Endothelial cell (in vitro differentiated cells): ENCODE results near the gene ZNF91. TPM values are rescaled to one million over a fixed set of nuclear protein-coding genes. Genes with fewer than 3 reads are reported as not detected.
"Not testable (repeated sequence)": the region's sequence is repeated elsewhere in the genome, so short reads cannot be mapped to it uniquely, and the experiment has no call there.

Experiments
- DNase-seq: peaks from one replicate; pipeline ENCODE4 v3.0.0; 2021; ENCODE audit warnings: low spot score
- H3K27ac Mint-ChIP-seq: one replicate; pipeline ENCODE4 v1.8.0; 2021; ENCODE audit warnings: mixed read lengths, inconsistent platforms; ENCODE audit not compliant: unreplicated experiment
- H3K27me3 Mint-ChIP-seq: one replicate; pipeline ENCODE4 v1.8.0; 2021; ENCODE audit warnings: mild to moderate bottlenecking, moderate library complexity, mixed read lengths, inconsistent platforms; ENCODE audit not compliant: unreplicated experiment
- H3K36me3 Mint-ChIP-seq: one replicate; pipeline ENCODE4 v1.8.0; 2021; ENCODE audit warnings: mild to moderate bottlenecking, low read depth, mixed read lengths, inconsistent platforms; ENCODE audit not compliant: unreplicated experiment
- H3K4me1 Mint-ChIP-seq: one replicate; pipeline ENCODE4 v1.8.0; 2021; ENCODE audit warnings: mild to moderate bottlenecking, mixed read lengths, inconsistent platforms; ENCODE audit not compliant: unreplicated experiment
- H3K4me3 Mint-ChIP-seq: one replicate; pipeline ENCODE4 v1.8.0; 2021; ENCODE audit warnings: mild to moderate bottlenecking, mixed read lengths, inconsistent platforms; ENCODE audit not compliant: unreplicated experiment
- H3K9me3 Mint-ChIP-seq: one replicate; pipeline ENCODE4 v1.8.0; 2021; ENCODE audit warnings: mixed read lengths, inconsistent platforms; ENCODE audit not compliant: unreplicated experiment
- total RNA-seq: library from RNA; stranded (reverse); fragmentation: NEBNext Ultra II Directional; extraction: Animal tissue kit (Norgen Biotek cat#: 25700); gene quantifications from one replicate; pipeline ENCODE4 v1.2.1, GENCODE V29; 2021; ENCODE audit not compliant: unreplicated experiment
- TF ChIP-seq, protein P1 (sequence below): fragments of 200-600 bp; sonication (generic); IDR thresholded peaks from one replicate; pipeline ENCODE4 v1.5.0; 2021; ENCODE audit warnings: antibody characterized with exemption; ENCODE audit not compliant: unreplicated experiment

The ZNF91 gene
- total RNA-seq, 1 donor from 2014 or later: 51.4 TPM

GRCh38 chr19:23381114-23381513, 14.2 kb downstream of the ZNF91 start:
- DNase-seq: no peak
- Mint-ChIP-seq H3K36me3 (peaks cover 45% of the 10 kb centered on the region), H3K4me3 (no peak overlapping the region), H3K27ac (no peak overlapping the region), H3K9me3 (no peaks in the 10 kb centered on the region), H3K4me1 (no peaks in the 10 kb centered on the region), H3K27me3 (no peaks in the 10 kb centered on the region)
- TF ChIP-seq, protein P1, sequence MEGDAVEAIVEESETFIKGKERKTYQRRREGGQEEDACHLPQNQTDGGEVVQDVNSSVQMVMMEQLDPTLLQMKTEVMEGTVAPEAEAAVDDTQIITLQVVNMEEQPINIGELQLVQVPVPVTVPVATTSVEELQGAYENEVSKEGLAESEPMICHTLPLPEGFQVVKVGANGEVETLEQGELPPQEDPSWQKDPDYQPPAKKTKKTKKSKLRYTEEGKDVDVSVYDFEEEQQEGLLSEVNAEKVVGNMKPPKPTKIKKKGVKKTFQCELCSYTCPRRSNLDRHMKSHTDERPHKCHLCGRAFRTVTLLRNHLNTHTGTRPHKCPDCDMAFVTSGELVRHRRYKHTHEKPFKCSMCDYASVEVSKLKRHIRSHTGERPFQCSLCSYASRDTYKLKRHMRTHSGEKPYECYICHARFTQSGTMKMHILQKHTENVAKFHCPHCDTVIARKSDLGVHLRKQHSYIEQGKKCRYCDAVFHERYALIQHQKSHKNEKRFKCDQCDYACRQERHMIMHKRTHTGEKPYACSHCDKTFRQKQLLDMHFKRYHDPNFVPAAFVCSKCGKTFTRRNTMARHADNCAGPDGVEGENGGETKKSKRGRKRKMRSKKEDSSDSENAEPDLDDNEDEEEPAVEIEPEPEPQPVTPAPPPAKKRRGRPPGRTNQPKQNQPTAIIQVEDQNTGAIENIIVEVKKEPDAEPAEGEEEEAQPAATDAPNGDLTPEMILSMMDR: no peak

DNA sequence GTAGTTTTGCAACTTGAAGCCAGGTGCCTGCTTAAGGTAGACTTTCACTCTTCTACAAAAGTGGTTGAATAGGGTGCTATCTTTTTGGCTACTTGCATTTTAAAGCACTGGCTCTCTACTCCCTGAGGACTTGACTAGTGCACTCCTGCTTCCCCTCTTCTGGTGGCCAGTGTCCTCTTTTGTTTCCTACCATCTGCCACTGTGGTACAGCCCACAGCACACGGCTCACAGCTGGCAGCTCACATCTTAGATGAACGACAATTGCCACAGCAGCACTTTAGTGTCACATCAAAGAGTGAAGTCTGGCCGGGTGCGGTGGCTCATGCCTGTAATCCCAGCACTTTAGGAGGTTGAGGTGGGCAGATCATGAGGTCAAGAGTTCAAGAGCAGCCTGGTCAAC, 15.6 kb downstream of the ZNF91 start:
- not testable (repeated sequence) for H3K4me3 Mint-ChIP-seq, H3K4me1 Mint-ChIP-seq, H3K9me3 Mint-ChIP-seq, H3K27me3 Mint-ChIP-seq, H3K27ac Mint-ChIP-seq, DNase-seq
- peaks cover 49% of the 10 kb centered on the region for H3K36me3 Mint-ChIP-seq

GRCh38 chr19:23378948-23379347, 16.3 kb downstream of the ZNF91 start:
- no peaks in the 10 kb centered on the region for H3K9me3 Mint-ChIP-seq
- H3K36me3 Mint-ChIP-seq: peaks cover 44% of the 10 kb centered on the region
- no peaks in the 10 kb centered on the region for H3K4me1 Mint-ChIP-seq
- DNase-seq: no peak
- TF ChIP-seq, protein P1: no peak
- no peaks in the 10 kb centered on the region for H3K27me3 Mint-ChIP-seq
- H3K27ac Mint-ChIP-seq: no peak overlapping the region
- H3K4me3 Mint-ChIP-seq: no peak overlapping the region

GRCh38 chr19:23377276-23377675, 18.0 kb downstream of the ZNF91 start:
- Mint-ChIP-seq H3K4me3 (peak overlapping the region; percentile 11), H3K27ac (no peak overlapping the region), H3K9me3 (no peaks in the 10 kb centered on the region), H3K36me3 (peaks cover 48% of the 10 kb centered on the region), H3K4me1 (no peaks in the 10 kb centered on the region), H3K27me3 (peaks cover 2% of the 10 kb centered on the region)
- TF ChIP-seq, protein P1: no peak
- DNase-seq: no peak

DNA sequence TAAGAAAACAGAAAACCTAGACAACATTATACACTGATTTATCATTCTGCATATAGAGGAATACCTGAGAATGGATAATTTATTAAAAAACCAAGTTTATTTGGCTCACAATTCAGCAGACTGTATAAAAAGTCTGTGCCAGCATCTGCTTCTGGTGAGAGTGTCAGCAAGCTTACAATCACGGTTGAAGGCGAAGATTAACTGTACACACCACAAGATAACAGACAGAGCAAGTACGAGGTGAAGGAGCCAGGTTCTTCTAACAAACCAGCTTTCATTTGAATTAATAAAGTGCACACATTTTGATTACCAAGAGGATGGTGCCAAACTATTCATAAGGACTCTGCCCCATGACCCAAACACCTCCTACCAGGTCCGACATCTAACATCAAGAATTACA, 28.8 kb downstream of the ZNF91 start:
- H3K9me3 Mint-ChIP-seq: peaks cover 21% of the 10 kb centered on the region
- peaks cover 78% of the 10 kb centered on the region for H3K36me3 Mint-ChIP-seq
- no peak overlapping the region for H3K27ac Mint-ChIP-seq
- H3K27me3 Mint-ChIP-seq: no peaks in the 10 kb centered on the region
- H3K4me3 Mint-ChIP-seq: peak overlapping the region; percentile 11
- no peak for DNase-seq
- TF ChIP-seq, protein P1: no peak
- H3K4me1 Mint-ChIP-seq: no peaks in the 10 kb centered on the region

DNA sequence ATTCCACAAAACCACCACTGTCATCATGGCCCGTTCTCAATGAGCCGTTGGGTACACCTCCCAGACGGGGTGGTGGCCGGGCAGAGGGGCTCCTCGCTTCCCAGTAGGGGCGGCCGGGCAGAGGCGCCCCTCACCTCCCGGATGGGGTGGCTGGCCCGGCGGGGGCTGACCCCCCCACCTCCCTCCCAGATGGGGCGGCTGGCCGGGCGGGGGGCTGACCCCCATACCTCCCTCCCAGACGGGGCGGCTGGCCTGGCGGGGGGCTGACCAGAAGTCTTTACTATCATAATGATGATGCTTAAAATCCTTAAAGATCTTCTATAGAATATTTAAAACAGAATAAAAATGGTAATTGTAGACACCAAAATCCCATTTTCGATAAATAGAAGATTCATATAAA, 29.2 kb downstream of the ZNF91 start:
- not testable (repeated sequence) for H3K27ac Mint-ChIP-seq, H3K4me1 Mint-ChIP-seq, H3K4me3 Mint-ChIP-seq, DNase-seq, H3K27me3 Mint-ChIP-seq
- H3K36me3 Mint-ChIP-seq: peaks cover 78% of the 10 kb centered on the region
- H3K9me3 Mint-ChIP-seq: peaks cover 25% of the 10 kb centered on the region
